IMR-90 (cell line): ENCODE data around the gene RBM48.

Source experiments
- CEBPB ChIP-seq: IDR thresholded peaks from 2 replicates; pipeline ENCODE4 v1.6.1; 2012; ENCODE audit warnings: low read depth, low read length, improper control_type of control experiment
- CTCF ChIP-seq: conservative IDR thresholded peaks from 2 replicates; pipeline ENCODE4 v1.5.1; 2012; ENCODE audit warnings: mild to moderate bottlenecking, low read depth, low read length, improper control_type of control experiment
- MXI1 ChIP-seq: IDR thresholded peaks from 2 replicates; pipeline ENCODE4 v1.6.1; 2012; ENCODE audit warnings: low read depth, mild to moderate bottlenecking, low read length, moderate library complexity, borderline replicate concordance
- POLR2A ChIP-seq: IDR thresholded peaks from 2 replicates; pipeline ENCODE4 v1.6.1; 2012; ENCODE audit warnings: mild to moderate bottlenecking, low read depth, low read length
- RCOR1 ChIP-seq: IDR thresholded peaks from 2 replicates; pipeline ENCODE4 v1.6.1; 2012; ENCODE audit warnings: mild to moderate bottlenecking, low read length, improper control_type of control experiment; ENCODE audit not compliant: insufficient replicate concordance
- RFX5 ChIP-seq: IDR thresholded peaks from 2 replicates; pipeline ENCODE4 v1.8.0; 2012; ENCODE audit warnings: low read depth, mild to moderate bottlenecking, low read length, moderate library complexity
- SMC3 ChIP-seq: fragments of 150-350 bp; IDR thresholded peaks from 2 replicates; pipeline ENCODE4 v1.6.1; 2016; ENCODE audit warnings: low read depth, mild to moderate bottlenecking, antibody characterized with exemption, low read length, moderate library complexity
- TF ChIP-seq, protein P1 (sequence below): fragments of 150-350 bp; IDR thresholded peaks from 2 replicates; pipeline ENCODE4 v1.6.1; 2017; ENCODE audit warnings: mild to moderate bottlenecking, antibody characterized with exemption, low read length, low read depth

DNA sequence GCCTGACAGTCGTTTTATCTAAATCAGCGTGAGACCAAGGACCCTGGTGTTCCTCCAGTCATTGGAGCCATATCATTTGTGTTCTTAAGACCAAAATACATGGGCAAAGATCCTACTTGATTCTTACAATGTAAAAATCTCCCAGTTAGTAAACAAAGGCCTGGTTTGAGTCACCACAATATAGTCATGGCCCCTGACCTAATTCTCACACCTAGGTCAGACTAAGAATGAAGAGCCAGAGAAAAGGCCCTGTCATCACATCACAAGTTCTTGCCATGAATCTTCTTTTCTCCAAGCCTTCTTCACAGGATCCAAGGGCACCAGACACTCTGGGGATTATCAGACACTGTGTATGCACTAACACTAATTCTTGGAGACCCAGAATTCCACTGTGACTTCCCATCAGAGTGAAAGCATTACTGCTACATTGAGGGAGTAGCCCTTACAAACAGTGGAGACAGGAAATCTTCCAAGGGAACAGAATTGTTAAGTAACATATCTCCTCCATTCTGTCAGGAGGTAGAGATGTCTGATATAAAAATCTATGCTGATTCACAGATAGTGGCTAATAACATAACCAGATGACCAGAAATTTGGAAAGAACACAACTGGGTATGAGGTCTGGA, 43.2 kb upstream of the RBM48 start:
- TF ChIP-seq POLR2A (no peak), RCOR1 (no peak), SMC3 (no peak), CTCF (no peak), CEBPB (no peak), MXI1 (no peak), RFX5 (no peak)
- TF ChIP-seq, protein P1, sequence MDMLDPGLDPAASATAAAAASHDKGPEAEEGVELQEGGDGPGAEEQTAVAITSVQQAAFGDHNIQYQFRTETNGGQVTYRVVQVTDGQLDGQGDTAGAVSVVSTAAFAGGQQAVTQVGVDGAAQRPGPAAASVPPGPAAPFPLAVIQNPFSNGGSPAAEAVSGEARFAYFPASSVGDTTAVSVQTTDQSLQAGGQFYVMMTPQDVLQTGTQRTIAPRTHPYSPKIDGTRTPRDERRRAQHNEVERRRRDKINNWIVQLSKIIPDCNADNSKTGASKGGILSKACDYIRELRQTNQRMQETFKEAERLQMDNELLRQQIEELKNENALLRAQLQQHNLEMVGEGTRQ, result no peak
